Liver (tissue), 9 donors: Measurements from ENCODE around the gene PANK1. TPM values are rescaled to one million over a fixed set of nuclear protein-coding genes. Genes with fewer than 3 reads are reported as not detected.

Experiments
- DNase-seq: peaks from one replicate; pipeline ENCODE4 v3.0.0-alpha.2; 2017; ENCODE audit warnings: low spot score
- H3K27ac ChIP-seq, 2 donors: one replicate each; pipeline ENCODE4 v1.7.0; 2013; ENCODE audit warnings: inconsistent platforms in 2 of 2, low read length in 2 of 2, control low read depth in 1 of 2, low read depth in 1 of 2, mild to moderate bottlenecking in 1 of 2
- H3K27me3 ChIP-seq, 4 donors: one replicate each; pipeline versions ENCODE4 v1.6.1 to v1.7.0; 2013; ENCODE audit warnings: low read length in 3 of 4, inconsistent platforms in 1 of 4, mild to moderate bottlenecking in 1 of 4, moderate library complexity in 1 of 4; ENCODE audit not compliant: control insufficient read depth in 4 of 4, insufficient read depth in 4 of 4
- H3K36me3 ChIP-seq, 4 donors: one replicate each; pipeline versions ENCODE4 v1.6.1 to v1.7.0; 2013; ENCODE audit warnings: low read length in 3 of 4, mild to moderate bottlenecking in 3 of 4, low read depth in 1 of 4, moderate library complexity in 1 of 4; ENCODE audit not compliant: control insufficient read depth in 4 of 4, insufficient read depth in 3 of 4
- H3K4me1 ChIP-seq, 4 donors: one replicate each; pipeline versions ENCODE4 v1.6.1 to v1.7.0; 2013; ENCODE audit warnings: low read length in 3 of 4, mild to moderate bottlenecking in 3 of 4, moderate library complexity in 1 of 4; ENCODE audit not compliant: control insufficient read depth in 4 of 4, insufficient read depth in 4 of 4
- H3K4me3 ChIP-seq, 3 donors: one replicate each; pipeline versions ENCODE4 v1.6.1 to v1.7.0; 2013; ENCODE audit warnings: low read length in 3 of 3, control low read depth in 1 of 3, low read depth in 1 of 3, mild to moderate bottlenecking in 1 of 3
- H3K9ac ChIP-seq, 2 donors: one replicate each; pipeline ENCODE4 v1.7.0; 2013; ENCODE audit warnings: low read length in 2 of 2, mild to moderate bottlenecking in 2 of 2, moderate library complexity in 2 of 2, control low read depth in 1 of 2, low read depth in 1 of 2
- H3K9me3 ChIP-seq, 4 donors: one replicate each; pipeline versions ENCODE4 v1.6.1 to v1.7.0; 2013; ENCODE audit warnings: low read length in 3 of 4; ENCODE audit not compliant: control insufficient read depth in 4 of 4
- ATF3 ChIP-seq: IDR thresholded peaks from 2 replicates; pipeline ENCODE4 v1.6.1; 2016; ENCODE audit warnings: antibody characterized with exemption
- CTCF ChIP-seq: fragments of 150-350 bp; IDR thresholded peaks from 2 replicates; pipeline ENCODE4 v1.5.1; 2017; ENCODE audit warnings: improper control_type of control experiment, low read depth, low read length; ENCODE audit not compliant: missing input control
- EGR1 ChIP-seq, 2 donors: IDR thresholded peaks; 2 replicates each; pipeline ENCODE4 v1.6.1; 2016 to 2018; ENCODE audit warnings: antibody characterized with exemption in 2 of 2, low read depth in 2 of 2
- FOXA1 ChIP-seq: IDR thresholded peaks from 2 replicates; pipeline ENCODE4 v1.6.1; 2016; ENCODE audit warnings: antibody characterized with exemption
- FOXA2 ChIP-seq: IDR thresholded peaks from 2 replicates; pipeline ENCODE4 v1.6.1; 2016; ENCODE audit warnings: antibody characterized with exemption
- HNF4A ChIP-seq, 2 donors: conservative IDR thresholded peaks; 2 replicates each; pipeline ENCODE4 v1.6.1; 2016; ENCODE audit warnings: antibody characterized with exemption in 2 of 2, mild to moderate bottlenecking in 2 of 2
- JUND ChIP-seq, 2 donors: IDR thresholded peaks; 2 replicates each; pipeline ENCODE4 v1.6.1; 2016; ENCODE audit warnings: antibody characterized with exemption in 2 of 2
- MAX ChIP-seq: IDR thresholded peaks from 2 replicates; pipeline ENCODE4 v1.6.1; 2016; ENCODE audit warnings: antibody characterized with exemption
- RAD21 ChIP-seq, 2 donors: IDR thresholded peaks; 2 replicates each; pipeline ENCODE4 v1.6.1; 2016; ENCODE audit warnings: antibody characterized with exemption in 2 of 2, mild to moderate bottlenecking in 2 of 2
- RXRA ChIP-seq, 2 donors: IDR thresholded peaks; 2 replicates each; pipeline ENCODE4 v1.6.1; 2017 to 2018; ENCODE audit warnings: antibody characterized with exemption in 2 of 2, mild to moderate bottlenecking in 1 of 2
- SP1 ChIP-seq: IDR thresholded peaks from 2 replicates; pipeline ENCODE4 v1.6.1; 2018; ENCODE audit warnings: antibody characterized with exemption, mild to moderate bottlenecking
- TAF1 ChIP-seq: conservative IDR thresholded peaks from 2 replicates; pipeline ENCODE4 v1.6.1; 2016; ENCODE audit warnings: antibody characterized with exemption, mild to moderate bottlenecking
- WGBS: extraction: QIAGEN DNeasy Blood & Tissue Kit; methylation state at CpG from one replicate; pipeline ENCODE4 v1.1.7; 2013; 5-methylcytosine and 5-hydroxymethylcytosine counted together
- polyA plus RNA-seq, 2 donors: library from polyadenylated mRNA; stranded (reverse) in 1 of 2; unstranded in 1 of 2; fragments of 200-250 nt in 1 of 2; fragments of >200 nt in 1 of 2; fragmentation: Nextera tagmentation in 1 of 2; extraction: Ambion mirVana in 1 of 2; gene quantifications; one replicate each; pipeline versions ENCODE4 v1.2.1 to v1.2.3, GENCODE V29; 2013 to 2015
- total RNA-seq, 2 donors: library from RNA; depleted of rRNA; stranded (reverse); fragments of >200 nt; gene quantifications; one replicate each; pipeline ENCODE4 v1.2.3, GENCODE V29; 2014
- donor health status: healthy.
- donor health status: healthy.
- donor health status: healthy.
- donor health status: healthy.
- donor health status: healthy.

The PANK1 gene
- total and polyA plus RNA-seq, 4 donors: 30.0 to 105 (median 44.7) TPM

GRCh38 chr10:89637113-89637512 is 7.9 kb downstream of the PANK1 start:
- Histone ChIP-seq H3K9me3 (no peaks in the 10 kb centered on the region), H3K4me3 (no peak overlapping the region), H3K36me3 (peaks cover 0 to 15% (median 5%) of the 10 kb centered on the region in 4 donors), H3K9ac (no peak overlapping the region), H3K4me1 (peaks cover 5 to 63% (median 27%) of the 10 kb centered on the region in 4 donors), H3K27ac (peak overlapping the region in 1 of 2 donors; percentile 32), H3K27me3 (no peaks in the 10 kb centered on the region)
- WGBS: 76% methylated on average over 7 of the region's 7 CpGs
- TF ChIP-seq ATF3 (no peak), CTCF (no peak), HNF4A (conservative IDR thresholded peaks at IDR 0.05) (no peak), JUND (IDR thresholded peaks at IDR 0.05) (no peak), RAD21 (IDR thresholded peaks at IDR 0.05) (no peak)
- no peak for DNase-seq

- Histone ChIP-seq H3K4me1 (peaks cover 5 to 64% (median 39%) of the 10 kb centered on the region in 4 donors), H3K27ac (peak overlapping the region; percentile 15 to 89), H3K9me3 (no peaks in the 10 kb centered on the region), H3K36me3 (peaks cover 0 to 15% (median 5%) of the 10 kb centered on the region in 4 donors), H3K27me3 (no peaks in the 10 kb centered on the region), H3K9ac (no peak overlapping the region), H3K4me3 (no peak overlapping the region)
- 96% methylated on average over 2 of the region's 2 CpGs for WGBS
- DNase-seq: no peak
- no peak for TF ChIP-seq CTCF
- TF ChIP-seq ATF3: no peak
- TF ChIP-seq FOXA2: no peak
- no peak for TF ChIP-seq TAF1
- TF ChIP-seq MAX: peak; percentile 20
- no peak for TF ChIP-seq RAD21 (IDR thresholded peaks at IDR 0.05)
- TF ChIP-seq HNF4A (conservative IDR thresholded peaks at IDR 0.05): no peak
Measured at GRCh38 chr10:89634637-89635036, 10.4 kb downstream of the PANK1 start.

GRCh38 chr10:89633484-89633883 is 11.6 kb downstream of the PANK1 start:
- peak; percentile 45 to 60 for TF ChIP-seq HNF4A (conservative IDR thresholded peaks at IDR 0.05)
- no peak for TF ChIP-seq TAF1
- TF ChIP-seq RAD21 (IDR thresholded peaks at IDR 0.05): peak in 1 of 2 donors; percentile 29
- TF ChIP-seq FOXA2: no peak
- peak; percentile 48 for TF ChIP-seq MAX
- peak; percentile 76 for TF ChIP-seq ATF3
- TF ChIP-seq JUND (IDR thresholded peaks at IDR 0.05): peak; percentile 60 to 62
- no peak for TF ChIP-seq EGR1 (IDR thresholded peaks at IDR 0.05; ENCODE audit: low read depth in 2 of 2)
- peak; percentile 38 to 61 for TF ChIP-seq RXRA (IDR thresholded peaks at IDR 0.05)
- no peak for TF ChIP-seq FOXA1
- peak; percentile 58 for TF ChIP-seq SP1
- DNase-seq: no peak
- H3K27me3 ChIP-seq: no peaks in the 10 kb centered on the region
- H3K36me3 ChIP-seq: peaks cover 0 to 11% (median 5%) of the 10 kb centered on the region in 4 donors
- no peaks in the 10 kb centered on the region for H3K9me3 ChIP-seq
- H3K27ac ChIP-seq: peak overlapping the region; percentile 89 to 92
- no peak overlapping the region for H3K4me3 ChIP-seq
- peak overlapping the region; percentile 62 to 64 for H3K9ac ChIP-seq
- peaks cover 5 to 64% (median 43%) of the 10 kb centered on the region in 4 donors for H3K4me1 ChIP-seq
